ENCODE results near the gene ATP6V1E1. TPM values are rescaled to one million over a fixed set of nuclear protein-coding genes. Genes with fewer than 3 reads are reported as not detected.

ATP6V1E1 gene
- polyA plus RNA-seq, 1 donor: 94.8 TPM

DNA sequence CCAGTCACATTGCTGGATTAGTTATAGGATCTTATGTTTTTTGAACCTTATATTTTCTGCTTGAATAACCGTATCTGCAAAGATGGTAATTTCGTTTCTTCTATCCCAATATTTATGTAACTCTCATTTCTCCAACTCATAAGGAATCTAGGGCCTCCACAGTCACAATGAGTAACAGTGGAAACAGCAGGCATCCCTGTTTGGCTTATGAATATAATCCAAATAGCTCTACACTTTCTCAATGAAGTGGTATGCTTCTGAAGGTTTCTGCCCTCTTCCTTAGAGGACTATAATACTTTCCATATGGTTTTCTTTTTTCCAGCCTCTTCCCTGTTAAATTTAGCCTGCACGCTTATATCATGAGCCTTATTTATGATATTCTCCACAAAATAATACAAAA, 16.5 kb downstream of the ATP6V1E1 start:
- H3K4me1 ChIP-seq (ENCODE audit: control insufficient read depth, insufficient read depth, low read length): no peaks in the 10 kb centered on the region
- no peak for DNase-seq
- no peaks in the 10 kb centered on the region for H3K9me3 ChIP-seq (ENCODE audit: control insufficient read depth, low read depth, low read length)
- WGBS (ENCODE audit: insufficient coverage, low lambda C conversion rate): 100% methylated on average over 1 of the region's 3 CpGs
- peaks cover 49% of the 10 kb centered on the region for H3K36me3 ChIP-seq (ENCODE audit: control insufficient read depth, insufficient read depth, low read length)
- H3K27ac ChIP-seq (ENCODE audit: low read length): no peak overlapping the region
- no peaks in the 10 kb centered on the region for H3K27me3 ChIP-seq (ENCODE audit: control insufficient read depth, insufficient read depth, low read length)
- no peak overlapping the region for H3K4me3 ChIP-seq (ENCODE audit: low read length)

DNA sequence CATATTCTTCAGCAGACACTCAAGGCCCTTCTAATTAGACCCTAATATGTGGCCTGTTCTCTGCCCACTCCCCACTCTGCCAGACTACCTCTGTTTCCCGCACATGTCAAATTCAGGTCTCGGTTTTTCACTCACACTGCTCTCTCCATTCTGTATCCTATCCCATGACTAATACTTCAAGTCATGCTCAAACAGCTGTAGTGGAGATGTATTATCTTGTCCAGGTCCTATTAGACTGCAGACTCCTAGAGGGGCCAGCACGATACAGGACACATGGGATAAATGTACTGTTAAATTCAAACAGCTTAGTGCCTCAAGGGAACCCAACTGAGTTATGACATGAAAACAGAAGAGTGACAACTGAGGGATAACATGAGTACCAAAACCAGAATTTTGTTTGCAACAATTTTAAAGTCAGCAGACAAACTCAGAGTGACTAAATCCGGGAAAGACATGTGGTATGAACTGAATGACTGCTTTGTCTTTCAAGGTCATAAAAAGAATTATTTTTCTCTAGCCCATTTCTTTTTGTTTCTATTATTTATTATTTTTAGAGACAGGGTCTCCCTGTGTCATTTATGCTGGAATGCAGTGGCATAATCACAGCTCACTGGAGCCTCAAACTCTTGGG, 20.5 kb downstream of the ATP6V1E1 start:
- WGBS (ENCODE audit: insufficient coverage, low lambda C conversion rate): 90% methylated on average over 2 of the region's 4 CpGs
- Histone ChIP-seq H3K4me1 (ENCODE audit: control insufficient read depth, insufficient read depth, low read length) (no peaks in the 10 kb centered on the region), H3K4me3 (ENCODE audit: low read length) (no peak overlapping the region), H3K36me3 (ENCODE audit: control insufficient read depth, insufficient read depth, low read length) (peaks cover 51% of the 10 kb centered on the region), H3K9me3 (ENCODE audit: control insufficient read depth, low read depth, low read length) (no peaks in the 10 kb centered on the region), H3K27ac (ENCODE audit: low read length) (no peak overlapping the region), H3K27me3 (ENCODE audit: control insufficient read depth, insufficient read depth, low read length) (no peaks in the 10 kb centered on the region)
- DNase-seq: no peak

DNA sequence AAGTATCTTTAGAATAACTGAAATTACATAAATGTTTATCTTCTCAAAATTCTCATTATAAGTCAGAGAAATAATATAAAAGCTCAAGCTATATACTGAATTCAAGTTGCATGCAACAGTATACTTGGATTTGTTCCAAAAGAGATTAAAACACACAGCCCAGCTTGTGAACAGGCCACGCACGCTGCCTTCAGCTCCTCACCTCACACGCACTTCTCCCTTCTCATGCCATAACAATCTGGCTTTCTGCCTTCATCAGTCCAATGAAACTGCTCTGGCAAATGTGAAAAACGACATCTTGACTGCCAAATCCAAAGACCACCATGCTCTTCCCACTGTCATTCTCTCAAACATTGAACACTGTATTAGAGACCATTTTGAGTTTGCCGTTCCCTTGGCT, 22.1 kb downstream of the ATP6V1E1 start:
- 100% methylated on average over 1 of the region's 5 CpGs for WGBS (ENCODE audit: insufficient coverage, low lambda C conversion rate)
- Histone ChIP-seq H3K4me3 (ENCODE audit: low read length) (no peak overlapping the region), H3K27ac (ENCODE audit: low read length) (no peak overlapping the region), H3K4me1 (ENCODE audit: control insufficient read depth, insufficient read depth, low read length) (no peaks in the 10 kb centered on the region), H3K36me3 (ENCODE audit: control insufficient read depth, insufficient read depth, low read length) (peaks cover 38% of the 10 kb centered on the region), H3K27me3 (ENCODE audit: control insufficient read depth, insufficient read depth, low read length) (no peaks in the 10 kb centered on the region), H3K9me3 (ENCODE audit: control insufficient read depth, low read depth, low read length) (no peaks in the 10 kb centered on the region)
- DNase-seq: no peak

DNA sequence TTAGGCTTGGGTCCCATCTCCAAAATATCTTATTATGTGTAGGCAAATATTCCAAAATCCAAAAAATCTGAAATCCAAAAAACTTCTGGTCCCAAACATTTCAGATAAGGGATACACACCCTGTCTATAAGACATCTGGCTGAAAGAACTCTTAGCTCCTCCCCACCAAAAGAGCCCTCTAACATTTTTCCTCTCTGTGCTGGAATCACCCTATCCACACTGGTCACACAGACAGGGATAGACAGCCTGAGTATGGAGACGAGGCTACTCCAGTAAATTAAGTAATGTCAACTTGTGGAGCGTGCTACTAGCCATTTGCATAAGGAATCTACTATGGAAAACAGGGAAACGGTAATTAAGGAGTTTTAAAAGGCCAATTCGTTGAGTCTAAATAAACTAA, 24.9 kb downstream of the ATP6V1E1 start:
- Histone ChIP-seq H3K36me3 (ENCODE audit: control insufficient read depth, insufficient read depth, low read length) (peaks cover 43% of the 10 kb centered on the region), H3K27me3 (ENCODE audit: control insufficient read depth, insufficient read depth, low read length) (no peaks in the 10 kb centered on the region), H3K27ac (ENCODE audit: low read length) (no peak overlapping the region), H3K4me1 (ENCODE audit: control insufficient read depth, insufficient read depth, low read length) (no peaks in the 10 kb centered on the region), H3K4me3 (ENCODE audit: low read length) (no peak overlapping the region), H3K9me3 (ENCODE audit: control insufficient read depth, low read depth, low read length) (no peaks in the 10 kb centered on the region)
- 90% methylated on average over 2 of the region's 4 CpGs for WGBS (ENCODE audit: insufficient coverage, low lambda C conversion rate)
- DNase-seq: no peak

- no CpG with 5 or more reads among the region's 3 CpGs for WGBS (ENCODE audit: insufficient coverage, low lambda C conversion rate)
- peaks cover 54% of the 10 kb centered on the region for H3K36me3 ChIP-seq (ENCODE audit: control insufficient read depth, insufficient read depth, low read length)
- H3K27ac ChIP-seq (ENCODE audit: low read length): no peak overlapping the region
- no peak for DNase-seq
- no peaks in the 10 kb centered on the region for H3K4me1 ChIP-seq (ENCODE audit: control insufficient read depth, insufficient read depth, low read length)
- H3K4me3 ChIP-seq (ENCODE audit: low read length): no peak overlapping the region
- H3K9me3 ChIP-seq (ENCODE audit: control insufficient read depth, low read depth, low read length): no peaks in the 10 kb centered on the region
- H3K27me3 ChIP-seq (ENCODE audit: control insufficient read depth, insufficient read depth, low read length): no peaks in the 10 kb centered on the region
These were observed 27.5 kb downstream of the ATP6V1E1 start for GRCh38 chr22:17601031-17601430.

DNA sequence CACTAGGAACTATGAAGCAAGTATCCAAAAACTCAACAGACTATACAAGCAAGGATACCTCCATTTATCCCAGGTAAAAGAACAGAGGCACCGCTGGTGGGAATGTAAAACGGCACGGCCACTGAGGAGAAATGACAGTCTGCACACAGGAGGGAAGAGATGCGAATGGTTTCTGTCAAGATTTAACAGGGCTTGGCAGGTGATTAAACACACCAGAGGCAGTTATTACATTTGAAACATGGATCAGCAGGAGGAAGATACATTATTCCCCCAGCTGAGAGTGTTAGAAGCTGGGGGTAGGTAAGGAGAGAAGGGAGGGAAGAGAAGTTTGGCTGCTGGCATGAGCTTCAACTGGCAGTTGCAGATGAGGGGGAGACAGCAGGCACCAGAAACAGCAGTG, 30.2 kb downstream of the ATP6V1E1 start:
- no peaks in the 10 kb centered on the region for H3K27me3 ChIP-seq (ENCODE audit: control insufficient read depth, insufficient read depth, low read length)
- H3K36me3 ChIP-seq (ENCODE audit: control insufficient read depth, insufficient read depth, low read length): peaks cover 69% of the 10 kb centered on the region
- WGBS (ENCODE audit: insufficient coverage, low lambda C conversion rate): no CpG with 5 or more reads among the region's 4 CpGs
- H3K4me1 ChIP-seq (ENCODE audit: control insufficient read depth, insufficient read depth, low read length): no peaks in the 10 kb centered on the region
- H3K27ac ChIP-seq (ENCODE audit: low read length): no peak overlapping the region
- DNase-seq: no peak
- H3K9me3 ChIP-seq (ENCODE audit: control insufficient read depth, low read depth, low read length): no peaks in the 10 kb centered on the region
- H3K4me3 ChIP-seq (ENCODE audit: low read length): no peak overlapping the region

- WGBS (ENCODE audit: insufficient coverage, low lambda C conversion rate): no CpG with 5 or more reads among the region's 2 CpGs
- Histone ChIP-seq H3K9me3 (ENCODE audit: control insufficient read depth, low read depth, low read length) (no peaks in the 10 kb centered on the region), H3K4me3 (ENCODE audit: low read length) (no peak overlapping the region), H3K4me1 (ENCODE audit: control insufficient read depth, insufficient read depth, low read length) (no peaks in the 10 kb centered on the region), H3K36me3 (ENCODE audit: control insufficient read depth, insufficient read depth, low read length) (peaks cover 75% of the 10 kb centered on the region), H3K27ac (ENCODE audit: low read length) (no peak overlapping the region), H3K27me3 (ENCODE audit: control insufficient read depth, insufficient read depth, low read length) (no peaks in the 10 kb centered on the region)
- no peak for DNase-seq
These were observed 31.3 kb downstream of the ATP6V1E1 start for GRCh38 chr22:17597217-17597616.

GRCh38 chr22:17596226-17596625, 32.3 kb downstream of the ATP6V1E1 start:
- Histone ChIP-seq H3K9me3 (ENCODE audit: control insufficient read depth, low read depth, low read length) (no peaks in the 10 kb centered on the region), H3K4me1 (ENCODE audit: control insufficient read depth, insufficient read depth, low read length) (no peaks in the 10 kb centered on the region), H3K36me3 (ENCODE audit: control insufficient read depth, insufficient read depth, low read length) (peaks cover 83% of the 10 kb centered on the region), H3K4me3 (ENCODE audit: low read length) (no peak overlapping the region), H3K27ac (ENCODE audit: low read length) (no peak overlapping the region), H3K27me3 (ENCODE audit: control insufficient read depth, insufficient read depth, low read length) (no peaks in the 10 kb centered on the region)
- no peak for DNase-seq
- no CpG with 5 or more reads among the region's 6 CpGs for WGBS (ENCODE audit: insufficient coverage, low lambda C conversion rate)

GRCh38 chr22:17592201-17592600, 36.3 kb downstream of the ATP6V1E1 start:
- Histone ChIP-seq H3K27ac (ENCODE audit: low read length) (no peak overlapping the region), H3K9me3 (ENCODE audit: control insufficient read depth, low read depth, low read length) (no peaks in the 10 kb centered on the region), H3K36me3 (ENCODE audit: control insufficient read depth, insufficient read depth, low read length) (peaks cover 62% of the 10 kb centered on the region), H3K4me3 (ENCODE audit: low read length) (no peak overlapping the region), H3K4me1 (ENCODE audit: control insufficient read depth, insufficient read depth, low read length) (no peaks in the 10 kb centered on the region), H3K27me3 (ENCODE audit: control insufficient read depth, insufficient read depth, low read length) (no peaks in the 10 kb centered on the region)
- no peak for DNase-seq
- 60% methylated on average over 1 of the region's 5 CpGs for WGBS (ENCODE audit: insufficient coverage, low lambda C conversion rate)

GRCh38 chr22:17590586-17590985, 38.0 kb downstream of the ATP6V1E1 start:
- Histone ChIP-seq H3K9me3 (ENCODE audit: control insufficient read depth, low read depth, low read length) (no peaks in the 10 kb centered on the region), H3K27me3 (ENCODE audit: control insufficient read depth, insufficient read depth, low read length) (no peaks in the 10 kb centered on the region), H3K4me3 (ENCODE audit: low read length) (no peak overlapping the region), H3K4me1 (ENCODE audit: control insufficient read depth, insufficient read depth, low read length) (no peaks in the 10 kb centered on the region), H3K36me3 (ENCODE audit: control insufficient read depth, insufficient read depth, low read length) (peaks cover 50% of the 10 kb centered on the region), H3K27ac (ENCODE audit: low read length) (no peak overlapping the region)
- WGBS (ENCODE audit: insufficient coverage, low lambda C conversion rate): no CpG with 5 or more reads among the region's 5 CpGs
- DNase-seq: no peak

GRCh38 chr22:17589810-17590375, 38.7 kb downstream of the ATP6V1E1 start:
- peaks cover 43% of the 10 kb centered on the region for H3K36me3 ChIP-seq (ENCODE audit: control insufficient read depth, insufficient read depth, low read length)
- no peak overlapping the region for H3K27ac ChIP-seq (ENCODE audit: low read length)
- no CpG with 5 or more reads among the region's 10 CpGs for WGBS (ENCODE audit: insufficient coverage, low lambda C conversion rate)
- H3K27me3 ChIP-seq (ENCODE audit: control insufficient read depth, insufficient read depth, low read length): no peaks in the 10 kb centered on the region
- no peak overlapping the region for H3K4me3 ChIP-seq (ENCODE audit: low read length)
- DNase-seq: no peak
- no peaks in the 10 kb centered on the region for H3K9me3 ChIP-seq (ENCODE audit: control insufficient read depth, low read depth, low read length)
- no peaks in the 10 kb centered on the region for H3K4me1 ChIP-seq (ENCODE audit: control insufficient read depth, insufficient read depth, low read length)

Data from large intestine (tissue), 3 donors.